ENCODE results near the gene FANCM. TPM values are rescaled to one million over a fixed set of nuclear protein-coding genes. Genes with fewer than 3 reads are reported as not detected.

Gene FANCM
- total RNA-seq, 1 experiment from 2014 or later = 11.9 TPM

- no peak for TF ChIP-seq CTCF (conservative IDR thresholded peaks at IDR 0.05)
These were observed 574 bp upstream of the FANCM start for GRCh38 chr14:45135156-45135555.

More at GRCh38 chr14:45135156-45135555, 574 bp upstream of the FANCM start:
- DNase-seq = no peak
- Mint-ChIP-seq H3K9me3 (no peaks in the 10 kb centered on the region), H3K27me3 (ENCODE audit: low read depth) (no peaks in the 10 kb centered on the region), H3K27ac (peak overlapping the region; percentile 98 to 99 (median 98); a peak in 6 of 7 replicates), H3K4me3 (peak overlapping the region; percentile 99 to 100), H3K36me3 (ENCODE audit: insufficient read depth in 1 of 3, low read depth in 3 of 3) (peaks cover 0 to 3% (median 2%) of the 10 kb centered on the region in 3 experiments; a peak in 1 of 7 replicates), H3K4me1 (peaks cover 17 to 25% of the 10 kb centered on the region in 2 experiments)
- peak overlapping the region; percentile 91 for H3K4me2 ChIP-seq (ENCODE audit: insufficient read depth, insufficient read length, low read length)
- peak overlapping the region; percentile 93 for H2AFZ ChIP-seq (ENCODE audit: low read length)
- H3K9me3 ChIP-seq (ENCODE audit: control insufficient read depth, low read depth, low read length) = no peaks in the 10 kb centered on the region
- no peak overlapping the region for H3K18ac ChIP-seq (ENCODE audit: insufficient read length, low read depth, low read length)
- no peak overlapping the region for H3K14ac ChIP-seq (ENCODE audit: insufficient read depth, low read length)
- H3K56ac ChIP-seq (ENCODE audit: insufficient read length, low read depth, low read length) = no peak overlapping the region
- H2BK20ac ChIP-seq (ENCODE audit: low read depth, low read length, poor library complexity, severe bottlenecking) = no peak overlapping the region
- H4K5ac ChIP-seq (ENCODE audit: insufficient read length, low read depth, low read length) = no peak overlapping the region
- H2BK5ac ChIP-seq (ENCODE audit: insufficient read length, low read length) = no peak overlapping the region
- no peaks in the 10 kb centered on the region for H4K20me1 ChIP-seq (ENCODE audit: control insufficient read depth, insufficient read depth, insufficient read length)
- no peak overlapping the region for H3K4ac ChIP-seq (ENCODE audit: low read depth, low read length)
- no peaks in the 10 kb centered on the region for H3K27me3 ChIP-seq (ENCODE audit: insufficient read depth, low read length)
- H2BK15ac ChIP-seq (ENCODE audit: low read depth, low read length) = no peak overlapping the region
- no peak overlapping the region for H4K91ac ChIP-seq (ENCODE audit: insufficient read length, low read depth, low read length)
- H2BK120ac ChIP-seq (ENCODE audit: low read depth, low read length, poor library complexity, severe bottlenecking) = no peak overlapping the region
- H3K79me1 ChIP-seq (ENCODE audit: insufficient read depth, low read depth, low read length, poor library complexity, severe bottlenecking) = peaks cover 3% of the 10 kb centered on the region
- H4K8ac ChIP-seq (replicated peaks; ENCODE audit: insufficient read length, low read depth, low read length) = no peak overlapping the region
- H3T11ph ChIP-seq (ENCODE audit: low read length) = no peak overlapping the region
- H3K23me2 ChIP-seq (ENCODE audit: insufficient read length, low read depth, low read length, poor library complexity, severe bottlenecking) = peaks cover 2% of the 10 kb centered on the region
- no CpG with 5 or more reads among the region's 7 CpGs for WGBS (ENCODE audit: extremely low coverage, insufficient read length, low lambda C conversion rate)
- no peak overlapping the region for H3K27ac ChIP-seq (ENCODE audit: insufficient read length, low read depth, low read length)
- H2AK5ac ChIP-seq (ENCODE audit: insufficient read length, low read length) = no peak overlapping the region
- peaks cover 9% of the 10 kb centered on the region; the same call in 1 of the 2 replicates for H3K79me2 ChIP-seq (ENCODE audit: insufficient read depth, low read length)
- H3K23ac ChIP-seq (ENCODE audit: insufficient read length, low read depth, low read length) = no peak overlapping the region
- H2BK12ac ChIP-seq (ENCODE audit: insufficient read length, low read depth, low read length) = no peak overlapping the region
- peak overlapping the region; percentile 69 for H3K9ac ChIP-seq (ENCODE audit: extremely low read depth, insufficient read length, low read length)
- H3K4me1 ChIP-seq (ENCODE audit: insufficient read depth, low read length) = no peaks in the 10 kb centered on the region

Measured in H9 (cell line).